MM.1S (cell line): ENCODE data around the gene ZRANB2.
A peak's percentile ranks its signal among the peaks of the same experiment; 100 is the strongest.

ENCODE experiments used
- DNase-seq: peaks from one replicate; pipeline ENCODE4 v3.0.0-alpha.2; 2015
- H2AFZ ChIP-seq: fragments of 300-600 bp; sonication (generic); 2 replicates; pipeline ENCODE4 v1.6.0; 2016; ENCODE audit warnings: antibody characterized with exemption, low read length
- H3F3A ChIP-seq: fragments of 300-600 bp; sonication (generic); 2 replicates; pipeline ENCODE4 v1.6.1; 2016; ENCODE audit warnings: mild to moderate bottlenecking, antibody characterized with exemption, low read length, moderate library complexity, mixed read lengths; ENCODE audit not compliant: insufficient read depth
- H3K27ac ChIP-seq: fragments of 300-600 bp; sonication (generic); 2 replicates; pipeline ENCODE4 v1.5.1; 2016; ENCODE audit warnings: mild to moderate bottlenecking, low read length
- H3K27me3 ChIP-seq: fragments of 300-600 bp; sonication (generic); replicated peaks from 2 replicates; pipeline ENCODE4 v1.6.0; 2016; ENCODE audit warnings: low read length; ENCODE audit not compliant: insufficient read depth
- H3K36me3 ChIP-seq: fragments of 300-600 bp; sonication (generic); replicated peaks from 2 replicates; pipeline ENCODE4 v1.6.1; 2016; ENCODE audit warnings: mild to moderate bottlenecking, low read length, mixed read lengths; ENCODE audit not compliant: insufficient read depth
- H3K4me1 ChIP-seq: fragments of 300-600 bp; sonication (generic); 2 replicates; pipeline ENCODE4 v1.6.1; 2016; ENCODE audit warnings: low read length, mixed read lengths
- H3K4me2 ChIP-seq: fragments of 300-600 bp; sonication (generic); 2 replicates; pipeline ENCODE4 v1.6.0; 2016; ENCODE audit warnings: low read depth, low read length
- H3K4me3 ChIP-seq: fragments of 300-600 bp; sonication (generic); 2 replicates; pipeline ENCODE4 v1.5.1; 2016; ENCODE audit warnings: low read length, mixed read lengths
- H3K79me2 ChIP-seq: fragments of 300-600 bp; sonication (generic); 2 replicates; pipeline ENCODE4 v1.6.1; 2016; ENCODE audit warnings: mixed run types, low read length, mixed read lengths
- H3K9ac ChIP-seq: fragments of 300-600 bp; sonication (generic); 2 replicates; pipeline ENCODE4 v1.6.1; 2016; ENCODE audit warnings: low read length, mixed read lengths
- H3K9me2 ChIP-seq: fragments of 300-600 bp; sonication (generic); replicated peaks from 2 replicates; pipeline ENCODE4 v1.6.1; 2016; ENCODE audit warnings: mild to moderate bottlenecking, low read length, mixed read lengths; ENCODE audit not compliant: insufficient read depth
- H3K9me3 ChIP-seq: fragments of 300-600 bp; sonication (generic); replicated peaks from 2 replicates; pipeline ENCODE4 v1.6.1; 2016; ENCODE audit warnings: mild to moderate bottlenecking, low read length, mixed read lengths; ENCODE audit not compliant: insufficient read depth
- H4K20me1 ChIP-seq: fragments of 300-600 bp; sonication (generic); 2 replicates; pipeline ENCODE4 v1.6.1; 2016; ENCODE audit warnings: mild to moderate bottlenecking, low read length, moderate library complexity, mixed read lengths; ENCODE audit not compliant: insufficient read depth
- EZH2 ChIP-seq: fragments of 300-600 bp; sonication (generic); optimal IDR thresholded peaks from 2 replicates; pipeline ENCODE3; 2017; ENCODE audit warnings: low read depth, mild to moderate bottlenecking, antibody characterized with exemption, low read length, mixed read lengths
- EZH2phosphoT487 ChIP-seq: fragments of 300-600 bp; sonication (generic); IDR thresholded peaks from 2 replicates; pipeline ENCODE4 v1.6.1; 2018; ENCODE audit warnings: antibody characterized with exemption, low read length
- TF ChIP-seq, protein P1 (sequence below): fragments of 300-600 bp; sonication (generic); IDR thresholded peaks from 2 replicates; pipeline ENCODE4 v1.5.1; 2016; ENCODE audit warnings: antibody characterized with exemption, low read length, mixed read lengths

The ZRANB2 gene

DNA sequence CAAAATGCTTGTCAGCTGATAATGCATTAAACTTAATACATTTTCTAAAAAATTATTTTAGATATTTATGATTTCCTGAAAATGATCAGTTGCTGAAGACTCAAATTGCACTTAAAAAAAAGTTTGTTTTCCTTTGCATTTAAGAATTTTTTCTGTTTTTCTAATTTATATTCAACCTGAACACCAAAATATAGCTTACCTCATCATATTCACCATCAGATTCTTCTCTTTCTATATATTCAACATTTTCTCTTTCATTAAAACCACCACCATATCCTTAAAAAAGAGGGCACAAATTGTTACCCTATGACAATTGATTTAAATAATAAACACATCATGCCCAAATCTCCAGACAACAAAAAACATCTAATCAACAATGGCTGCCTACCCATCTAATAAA lies 8.6 kb downstream of the ZRANB2 start:
- DNase-seq: no peak
- no peaks in the 10 kb centered on the region for H3K27me3 ChIP-seq
- H3K4me2 ChIP-seq: no peak overlapping the region
- H3K9ac ChIP-seq: no peak overlapping the region
- H3K27ac ChIP-seq: no peak overlapping the region
- peaks cover 62% of the 10 kb centered on the region for H3K79me2 ChIP-seq
- TF ChIP-seq EZH2: no peak
- H2AFZ ChIP-seq: no peak overlapping the region
- no peak overlapping the region for H3K4me3 ChIP-seq
- peaks cover 17% of the 10 kb centered on the region; the same call in 1 of the 2 replicates for H3F3A ChIP-seq
- H3K4me1 ChIP-seq: peaks cover 14% of the 10 kb centered on the region
- peaks cover 49% of the 10 kb centered on the region for H3K36me3 ChIP-seq
- no peaks in the 10 kb centered on the region for H3K9me2 ChIP-seq
- no peaks in the 10 kb centered on the region for H3K9me3 ChIP-seq
- peaks cover 4% of the 10 kb centered on the region; the same call in 1 of the 2 replicates for H4K20me1 ChIP-seq

DNA sequence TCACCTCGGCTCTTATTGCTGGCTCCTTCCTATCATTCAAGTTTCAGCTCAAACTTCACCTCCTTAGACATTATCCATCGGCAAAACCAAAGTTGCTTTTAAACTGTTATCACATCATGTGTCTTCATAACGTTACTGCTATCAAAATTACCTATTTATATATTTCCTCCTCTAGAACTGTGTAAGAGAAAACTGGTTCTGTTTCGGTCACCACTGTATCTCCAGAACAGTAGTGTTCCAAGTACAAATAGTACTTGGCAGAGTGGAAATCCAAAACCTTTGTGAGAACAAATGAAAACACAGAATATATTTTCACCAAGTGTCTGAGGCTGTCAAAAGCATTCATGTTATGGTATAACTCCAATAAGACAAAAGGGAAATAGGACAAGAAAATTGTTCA lies 9.1 kb downstream of the ZRANB2 start:
- H3K27ac ChIP-seq: no peak overlapping the region
- TF ChIP-seq EZH2phosphoT487 (no peak), EZH2 (no peak)
- TF ChIP-seq, protein P1, sequence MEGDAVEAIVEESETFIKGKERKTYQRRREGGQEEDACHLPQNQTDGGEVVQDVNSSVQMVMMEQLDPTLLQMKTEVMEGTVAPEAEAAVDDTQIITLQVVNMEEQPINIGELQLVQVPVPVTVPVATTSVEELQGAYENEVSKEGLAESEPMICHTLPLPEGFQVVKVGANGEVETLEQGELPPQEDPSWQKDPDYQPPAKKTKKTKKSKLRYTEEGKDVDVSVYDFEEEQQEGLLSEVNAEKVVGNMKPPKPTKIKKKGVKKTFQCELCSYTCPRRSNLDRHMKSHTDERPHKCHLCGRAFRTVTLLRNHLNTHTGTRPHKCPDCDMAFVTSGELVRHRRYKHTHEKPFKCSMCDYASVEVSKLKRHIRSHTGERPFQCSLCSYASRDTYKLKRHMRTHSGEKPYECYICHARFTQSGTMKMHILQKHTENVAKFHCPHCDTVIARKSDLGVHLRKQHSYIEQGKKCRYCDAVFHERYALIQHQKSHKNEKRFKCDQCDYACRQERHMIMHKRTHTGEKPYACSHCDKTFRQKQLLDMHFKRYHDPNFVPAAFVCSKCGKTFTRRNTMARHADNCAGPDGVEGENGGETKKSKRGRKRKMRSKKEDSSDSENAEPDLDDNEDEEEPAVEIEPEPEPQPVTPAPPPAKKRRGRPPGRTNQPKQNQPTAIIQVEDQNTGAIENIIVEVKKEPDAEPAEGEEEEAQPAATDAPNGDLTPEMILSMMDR: no peak
- no peak overlapping the region for H3K9ac ChIP-seq
- H2AFZ ChIP-seq: no peak overlapping the region
- peaks cover 56% of the 10 kb centered on the region for H3K79me2 ChIP-seq
- H3K36me3 ChIP-seq: peaks cover 47% of the 10 kb centered on the region
- H3K9me3 ChIP-seq: no peaks in the 10 kb centered on the region
- no peaks in the 10 kb centered on the region for H3K27me3 ChIP-seq
- H4K20me1 ChIP-seq: peaks cover 4% of the 10 kb centered on the region; the same call in 1 of the 2 replicates
- H3K4me3 ChIP-seq: no peak overlapping the region
- no peak overlapping the region for H3K4me2 ChIP-seq
- no peak for DNase-seq
- H3F3A ChIP-seq: peaks cover 17% of the 10 kb centered on the region; the same call in 1 of the 2 replicates
- no peaks in the 10 kb centered on the region for H3K9me2 ChIP-seq
- peaks cover 14% of the 10 kb centered on the region for H3K4me1 ChIP-seq

DNA sequence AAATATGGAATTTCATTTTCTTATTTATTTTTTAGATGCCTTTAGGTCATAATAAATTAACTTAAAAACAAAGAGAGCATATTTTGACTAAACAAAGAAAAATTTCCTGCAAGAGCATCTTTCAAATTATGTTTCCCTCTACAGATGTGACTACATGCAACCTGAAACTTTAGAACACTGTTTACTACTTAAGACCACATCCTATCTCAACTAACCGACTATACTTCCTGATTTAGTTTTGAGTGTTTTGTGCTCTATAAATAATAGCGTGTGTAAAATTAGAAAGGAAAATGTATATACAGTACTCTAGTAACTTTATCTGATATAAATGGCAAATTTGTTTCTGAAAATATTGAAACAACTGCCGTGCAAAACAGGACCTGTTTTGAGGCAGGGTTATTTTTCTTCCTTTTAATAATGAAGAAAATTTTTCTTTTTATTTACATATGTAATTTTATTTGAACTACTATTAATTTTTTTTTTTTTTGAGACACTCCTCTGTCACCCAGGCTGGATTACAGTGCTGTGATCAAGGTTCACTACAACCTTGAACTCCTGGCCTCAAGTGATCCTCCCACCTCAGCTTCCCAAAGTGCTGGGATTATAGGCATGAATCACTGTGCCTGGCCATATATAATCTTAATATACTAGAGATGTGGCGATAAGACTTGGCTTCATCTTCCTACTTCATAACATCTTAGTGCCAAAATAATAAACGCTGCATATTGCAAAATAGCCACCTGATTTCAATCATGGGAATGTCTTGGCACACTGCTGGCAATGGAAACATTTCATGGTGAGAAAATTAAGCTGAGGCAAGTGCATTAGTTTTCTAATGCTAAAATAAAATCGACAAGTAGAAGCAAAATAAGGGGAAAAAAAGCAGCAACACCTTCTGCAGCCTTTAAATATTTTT lies 12.3 kb downstream of the ZRANB2 start:
- H3K36me3 ChIP-seq: peaks cover 51% of the 10 kb centered on the region
- peaks cover 17% of the 10 kb centered on the region; the same call in 1 of the 2 replicates for H3F3A ChIP-seq
- H3K4me3 ChIP-seq: no peak overlapping the region
- no peaks in the 10 kb centered on the region for H3K27me3 ChIP-seq
- no peaks in the 10 kb centered on the region for H3K9me3 ChIP-seq
- H3K79me2 ChIP-seq: peaks cover 29% of the 10 kb centered on the region
- TF ChIP-seq EZH2: no peak
- TF ChIP-seq, protein P1: no peak
- TF ChIP-seq EZH2phosphoT487: no peak
- peak overlapping the region; percentile 32; the same call in 1 of the 2 replicates for H3K4me2 ChIP-seq
- no peaks in the 10 kb centered on the region; the same call in 1 of the 2 replicates for H4K20me1 ChIP-seq
- peaks cover 14% of the 10 kb centered on the region for H3K4me1 ChIP-seq
- no peak overlapping the region for H2AFZ ChIP-seq
- no peak overlapping the region for H3K9ac ChIP-seq
- no peaks in the 10 kb centered on the region for H3K9me2 ChIP-seq
- peak; percentile 65 for DNase-seq
- peak overlapping the region; percentile 25; the same call in 1 of the 2 replicates for H3K27ac ChIP-seq

DNA sequence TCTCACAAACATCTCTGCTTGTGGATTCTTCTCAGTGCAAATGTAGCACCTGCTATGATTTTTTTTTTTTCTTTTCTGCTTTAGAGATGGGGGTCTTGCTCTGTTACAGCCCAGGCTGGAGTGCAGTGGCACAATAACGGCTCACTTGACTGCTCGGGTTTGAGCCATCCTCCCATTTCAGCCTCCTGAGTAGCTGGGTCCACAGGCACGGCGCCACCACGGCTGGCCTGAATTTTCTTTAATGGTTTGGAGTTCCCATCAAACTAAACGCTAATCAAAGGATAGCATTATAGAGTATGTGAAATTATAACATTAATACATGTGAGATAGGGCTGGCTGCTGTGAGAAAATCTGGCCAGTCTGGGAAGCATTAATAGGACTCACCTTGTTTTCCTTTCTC lies 26.0 kb downstream of the ZRANB2 start:
- Histone ChIP-seq H3F3A (no peaks in the 10 kb centered on the region), H3K9me2 (no peaks in the 10 kb centered on the region), H3K27me3 (no peaks in the 10 kb centered on the region), H3K36me3 (no peaks in the 10 kb centered on the region), H3K4me2 (no peak overlapping the region), H4K20me1 (no peaks in the 10 kb centered on the region), H3K4me1 (no peaks in the 10 kb centered on the region), H3K9me3 (no peaks in the 10 kb centered on the region), H3K4me3 (no peak overlapping the region), H2AFZ (no peak overlapping the region), H3K27ac (no peak overlapping the region), H3K79me2 (no peaks in the 10 kb centered on the region), H3K9ac (no peak overlapping the region)
- TF ChIP-seq EZH2 (no peak), EZH2phosphoT487 (no peak)
- TF ChIP-seq, protein P1: no peak
- no peak for DNase-seq
